Measurements from ENCODE around the gene HECW1. TPM values are rescaled to one million over a fixed set of nuclear protein-coding genes. Genes with fewer than 3 reads are reported as not detected.

HECW1 gene
- total and polyA plus RNA-seq, 12 donors: 0.07 to 0.23 TPM; not detected in 10

DNA sequence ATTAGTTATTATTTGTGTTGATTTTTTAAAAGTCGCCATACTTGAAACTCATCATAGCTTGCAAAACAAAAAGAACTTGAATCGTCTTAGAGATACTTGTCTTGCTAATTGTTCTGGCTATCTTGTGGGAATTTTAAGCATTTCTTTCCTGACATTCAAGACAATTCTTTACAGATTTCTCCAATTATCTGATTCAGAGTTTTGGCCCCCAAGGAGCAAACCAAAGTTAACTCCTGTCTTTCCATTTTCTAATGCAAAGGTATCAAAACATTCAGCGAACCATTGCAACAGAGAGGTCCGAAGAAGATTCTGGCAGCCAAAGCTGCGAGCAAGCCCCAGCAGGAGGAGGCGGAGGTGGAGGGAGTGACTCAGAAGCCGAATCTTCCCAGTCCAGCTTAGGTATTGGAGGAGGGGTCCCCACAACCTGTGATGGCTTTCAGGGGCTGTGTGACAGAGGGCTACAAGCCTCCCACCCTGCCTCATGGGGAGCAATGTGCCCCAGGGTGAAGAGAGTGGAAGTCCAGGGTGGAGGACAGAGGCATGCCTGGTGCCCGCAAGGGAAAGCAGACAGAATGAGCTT lies 351.0 kb downstream of the HECW1 start:
- TF ChIP-seq, protein P1, sequence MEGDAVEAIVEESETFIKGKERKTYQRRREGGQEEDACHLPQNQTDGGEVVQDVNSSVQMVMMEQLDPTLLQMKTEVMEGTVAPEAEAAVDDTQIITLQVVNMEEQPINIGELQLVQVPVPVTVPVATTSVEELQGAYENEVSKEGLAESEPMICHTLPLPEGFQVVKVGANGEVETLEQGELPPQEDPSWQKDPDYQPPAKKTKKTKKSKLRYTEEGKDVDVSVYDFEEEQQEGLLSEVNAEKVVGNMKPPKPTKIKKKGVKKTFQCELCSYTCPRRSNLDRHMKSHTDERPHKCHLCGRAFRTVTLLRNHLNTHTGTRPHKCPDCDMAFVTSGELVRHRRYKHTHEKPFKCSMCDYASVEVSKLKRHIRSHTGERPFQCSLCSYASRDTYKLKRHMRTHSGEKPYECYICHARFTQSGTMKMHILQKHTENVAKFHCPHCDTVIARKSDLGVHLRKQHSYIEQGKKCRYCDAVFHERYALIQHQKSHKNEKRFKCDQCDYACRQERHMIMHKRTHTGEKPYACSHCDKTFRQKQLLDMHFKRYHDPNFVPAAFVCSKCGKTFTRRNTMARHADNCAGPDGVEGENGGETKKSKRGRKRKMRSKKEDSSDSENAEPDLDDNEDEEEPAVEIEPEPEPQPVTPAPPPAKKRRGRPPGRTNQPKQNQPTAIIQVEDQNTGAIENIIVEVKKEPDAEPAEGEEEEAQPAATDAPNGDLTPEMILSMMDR (IDR thresholded peaks at IDR 0.05): no peak
- peaks cover 0 to 3% (median 0%) of the 10 kb centered on the region in 7 donors for H3K27me3 ChIP-seq
- ATAC-seq: no peak
- no peak overlapping the region for H3K27ac ChIP-seq
- no peak for DNase-seq
- intact Hi-C loops (cut with DNase I): no loop called here
- no peaks in the 10 kb centered on the region for H3K9me3 ChIP-seq
- WGBS, 2 donors: 59 to 67% methylated on average over 8 of the region's 8 CpGs
- H3K4me1 ChIP-seq: peaks cover 0 to 28% (median 3%) of the 10 kb centered on the region in 9 donors
- no peaks in the 10 kb centered on the region for H3K36me3 ChIP-seq
- H3K4me3 ChIP-seq: no peak overlapping the region

DNA sequence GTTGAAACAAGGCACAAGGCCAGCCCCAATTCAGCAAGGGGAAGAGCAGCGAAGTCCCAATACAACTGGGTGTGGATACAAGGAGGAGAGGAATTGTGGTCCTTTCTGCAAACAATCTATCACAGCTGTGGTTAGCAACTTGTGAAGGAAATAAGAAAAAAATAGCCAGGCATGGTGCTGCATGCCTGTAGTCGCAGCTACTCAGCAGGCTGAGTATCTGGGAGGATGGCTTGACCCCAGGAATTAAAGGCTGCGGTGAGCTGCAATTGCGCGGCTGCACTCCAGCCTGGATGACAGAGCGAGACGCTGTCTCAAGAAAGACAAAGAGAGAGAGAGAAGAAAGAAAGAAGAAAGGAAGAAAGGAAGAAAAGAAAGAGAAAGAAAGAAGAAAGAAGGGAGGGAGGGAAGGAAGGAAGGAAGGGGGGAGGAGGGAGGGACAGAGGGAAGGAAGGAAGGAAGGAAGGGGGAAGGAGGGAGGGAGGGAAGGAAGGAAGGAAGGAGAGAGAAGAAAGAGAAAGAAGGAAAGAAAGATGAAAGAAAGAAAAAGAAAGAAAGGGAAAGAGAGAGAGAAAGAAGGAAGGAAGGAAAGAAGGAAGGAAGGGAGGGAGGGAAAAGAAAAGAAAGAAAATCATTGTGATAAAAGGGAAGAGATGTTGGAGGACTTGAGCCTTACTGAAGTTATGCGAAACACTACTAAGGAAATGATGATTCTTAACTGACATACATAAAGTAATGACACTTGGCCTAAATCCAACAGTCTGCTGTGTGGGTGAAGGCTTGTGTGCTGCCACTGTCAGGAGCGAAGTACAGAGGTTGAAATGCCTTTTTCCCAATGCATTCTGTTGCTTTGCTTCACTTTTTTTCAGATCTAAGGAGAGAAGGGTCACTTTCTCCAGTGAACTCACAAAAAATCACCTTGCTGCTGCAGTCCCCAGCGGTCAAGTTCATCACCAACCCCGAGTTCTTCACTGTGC lies 353.4 kb downstream of the HECW1 start:
- intact Hi-C loops (cut with DNase I): no loop called here

DNA sequence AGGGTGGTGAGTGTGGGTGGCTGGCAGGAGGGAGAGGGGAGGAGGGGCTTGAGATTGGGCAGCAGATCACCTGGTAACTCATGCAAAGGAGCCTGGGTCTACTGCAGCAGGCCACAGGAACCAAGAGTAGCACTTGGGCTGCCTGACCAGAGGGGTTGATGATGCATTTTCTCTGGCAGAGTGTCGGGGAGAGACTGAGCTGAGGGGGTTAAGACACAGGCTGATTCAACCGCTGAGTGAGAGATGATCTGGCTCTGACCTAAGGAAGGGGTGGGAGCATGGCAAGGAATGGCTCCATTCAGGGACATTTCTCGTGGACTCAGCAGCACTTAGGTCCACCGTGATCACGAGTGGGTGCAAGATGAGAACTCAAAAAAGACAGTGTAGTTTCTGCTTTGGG lies 355.0 kb downstream of the HECW1 start:
- TF ChIP-seq, protein P1 (IDR thresholded peaks at IDR 0.05): no peak
- intact Hi-C loops (cut with DNase I): no loop called here
- DNase-seq (no peak), ATAC-seq (no peak)
- no peaks in the 10 kb centered on the region for H3K36me3 ChIP-seq
- H3K27ac ChIP-seq: no peak overlapping the region
- H3K27me3 ChIP-seq: peaks cover 0 to 6% (median 0%) of the 10 kb centered on the region in 7 donors
- H3K4me3 ChIP-seq: no peak overlapping the region
- 66 to 76% methylated on average over 5 of the region's 5 CpGs for WGBS, 2 donors
- peaks cover 0 to 10% (median 3%) of the 10 kb centered on the region in 9 donors for H3K4me1 ChIP-seq
- no peaks in the 10 kb centered on the region for H3K9me3 ChIP-seq

More for the DNA sequence above, 353.4 kb downstream of the HECW1 start:
- Histone ChIP-seq H3K36me3 (no peaks in the 10 kb centered on the region), H3K27ac (no peak overlapping the region), H3K9me3 (no peaks in the 10 kb centered on the region), H3K4me3 (no peak overlapping the region), H3K4me1 (peaks cover 0 to 24% (median 3%) of the 10 kb centered on the region in 9 donors), H3K27me3 (peaks cover 0 to 3% (median 0%) of the 10 kb centered on the region in 7 donors)
- DNase-seq: no peak
- WGBS, 2 donors: 81 to 85% methylated on average over 11 of the region's 11 CpGs
- ATAC-seq: no peak
- TF ChIP-seq, protein P1 (IDR thresholded peaks at IDR 0.05): no peak

DNA sequence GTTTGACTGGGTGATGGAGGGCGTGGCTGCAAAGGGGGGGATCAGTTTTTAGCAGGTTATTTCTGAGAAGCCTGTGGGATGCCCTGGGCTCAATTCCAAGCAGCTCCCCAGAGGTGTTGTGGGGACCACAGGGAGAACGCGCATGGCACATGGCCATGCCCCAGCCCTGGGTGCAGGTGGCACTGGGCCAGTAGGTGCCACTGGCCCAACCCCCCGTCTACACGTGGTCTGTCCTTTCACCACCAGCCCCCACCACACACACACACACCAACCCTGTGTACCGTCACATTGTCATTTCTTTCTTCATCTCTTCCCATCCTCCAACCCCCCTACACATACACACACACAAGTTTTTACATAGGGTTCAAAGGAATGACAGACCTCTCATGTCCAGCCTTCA lies 355.4 kb downstream of the HECW1 start:
- Histone ChIP-seq H3K4me1 (peaks cover 0 to 6% (median 2%) of the 10 kb centered on the region in 9 donors), H3K27ac (no peak overlapping the region), H3K4me3 (no peak overlapping the region), H3K9me3 (no peaks in the 10 kb centered on the region), H3K36me3 (no peaks in the 10 kb centered on the region), H3K27me3 (peaks cover 0 to 6% (median 0%) of the 10 kb centered on the region in 7 donors)
- DNase-seq (no peak), ATAC-seq (no peak)
- TF ChIP-seq, protein P1 (IDR thresholded peaks at IDR 0.05): no peak
- 87 to 88% methylated on average over 6 of the region's 6 CpGs for WGBS, 2 donors
- intact Hi-C loops (cut with DNase I): no loop called here
